ENCODE data around the gene CARS2.

The CARS2 gene

GRCh38 chr13:110651726-110652230, 54.1 kb downstream of the CARS2 start:
- no peak for DNase-seq (ENCODE audit: low spot score)

GRCh38 chr13:110651271-110651670, 54.6 kb downstream of the CARS2 start:
- DNase-seq (ENCODE audit: low spot score), result no peak

- no peak for DNase-seq (ENCODE audit: low spot score)
Observed at GRCh38 chr13:110650436-110650835, 55.5 kb downstream of the CARS2 start.

DNA sequence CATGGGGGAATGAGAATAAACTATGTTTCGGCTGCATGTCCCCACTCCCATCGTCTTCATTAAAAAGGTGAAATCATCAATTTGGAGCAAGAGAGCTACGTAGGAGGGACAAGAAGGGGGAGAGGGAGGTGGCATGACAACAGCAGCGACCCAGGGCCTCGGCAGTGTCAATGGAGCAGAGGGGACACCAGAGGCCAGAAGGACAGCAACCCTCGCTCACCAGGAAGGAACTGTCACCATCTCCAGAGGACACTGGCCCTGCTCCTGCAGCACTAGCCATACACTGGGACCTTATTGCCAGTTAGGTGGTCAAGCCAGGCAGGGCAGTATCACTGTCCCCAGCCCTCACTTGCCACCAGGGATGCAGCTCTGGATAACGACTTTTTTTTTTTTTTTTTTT, 56.4 kb downstream of the CARS2 start:
- DNase-seq (ENCODE audit: low spot score), result no peak

DNA sequence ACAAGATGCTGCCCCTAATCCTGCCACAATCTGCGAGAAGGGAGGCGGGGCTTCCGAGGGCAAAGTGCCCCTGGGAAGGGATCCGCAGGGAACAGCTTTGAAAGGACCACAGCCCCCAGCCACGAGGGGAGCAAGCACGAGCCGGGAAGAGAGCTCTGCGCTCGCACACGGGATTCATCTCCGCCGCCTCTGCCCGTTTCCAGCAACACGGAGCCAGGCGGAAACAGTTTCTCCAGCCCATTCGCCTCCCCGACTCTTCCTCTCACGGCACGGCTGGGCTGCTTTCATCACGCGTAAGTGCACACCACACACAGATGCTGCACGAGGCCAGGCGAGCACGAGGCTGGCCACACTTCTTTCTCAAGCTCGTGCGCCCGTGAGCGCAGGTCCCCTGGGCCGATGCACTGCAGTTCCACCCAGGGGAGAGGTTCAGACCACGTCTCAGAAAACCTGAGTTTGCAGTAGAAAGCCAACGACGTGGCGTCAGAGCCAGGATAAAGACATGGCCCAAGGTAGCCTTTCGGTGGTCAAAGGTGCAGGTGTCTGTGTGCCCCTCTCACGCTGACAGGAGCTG, 57.0 kb downstream of the CARS2 start:
- DNase-seq (ENCODE audit: low spot score), result no peak

- no peak for DNase-seq (ENCODE audit: low spot score)
Observed at GRCh38 chr13:110648146-110648819, 57.6 kb downstream of the CARS2 start.

DNA sequence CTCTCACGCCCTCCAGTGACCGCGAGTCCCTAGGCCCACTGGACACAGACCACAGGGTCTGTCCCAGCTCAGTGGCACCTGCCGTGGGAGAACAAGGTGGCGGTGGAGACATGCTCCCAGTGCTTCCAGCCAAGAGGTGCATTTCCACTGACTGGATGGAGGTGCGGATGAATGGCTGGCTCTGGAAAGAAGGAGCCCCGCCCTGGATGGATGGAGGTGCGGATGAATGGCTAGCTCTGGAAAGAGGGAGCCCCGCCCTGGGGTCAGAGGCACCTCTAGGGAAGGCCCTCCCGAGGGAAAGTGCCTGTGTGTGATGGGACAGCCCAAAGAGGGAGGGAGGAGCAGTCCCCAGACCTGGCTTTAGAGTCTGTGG, 58.6 kb downstream of the CARS2 start:
- no peak for DNase-seq (ENCODE audit: low spot score)

- DNase-seq (ENCODE audit: low spot score), result no peak
Observed at GRCh38 chr13:110646442-110647364, 59.2 kb downstream of the CARS2 start.

DNA sequence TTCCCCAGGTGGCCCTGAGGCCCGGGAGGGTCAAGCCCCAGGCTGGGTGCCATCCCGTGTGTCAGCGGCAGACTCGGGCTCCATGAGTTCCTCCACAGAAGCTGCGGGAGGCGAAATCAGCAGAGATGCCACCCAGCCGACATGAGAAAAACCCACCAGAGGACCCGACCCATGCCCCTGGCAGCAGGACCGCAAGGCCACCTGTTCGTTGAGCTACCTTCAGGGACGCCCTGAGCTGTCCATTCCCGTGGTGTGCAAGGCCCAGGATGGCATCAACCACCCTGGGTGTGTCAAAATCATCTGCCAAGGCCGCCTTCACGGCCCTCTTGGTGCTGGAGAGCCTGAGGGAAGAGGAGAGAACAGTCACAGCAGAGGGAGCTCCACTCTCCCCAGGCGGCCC, 60.2 kb downstream of the CARS2 start:
- no peak for DNase-seq (ENCODE audit: low spot score)

- peak; percentile 35 for DNase-seq (ENCODE audit: low spot score)
Observed at GRCh38 chr13:110644892-110645521, 60.9 kb downstream of the CARS2 start.

DNA sequence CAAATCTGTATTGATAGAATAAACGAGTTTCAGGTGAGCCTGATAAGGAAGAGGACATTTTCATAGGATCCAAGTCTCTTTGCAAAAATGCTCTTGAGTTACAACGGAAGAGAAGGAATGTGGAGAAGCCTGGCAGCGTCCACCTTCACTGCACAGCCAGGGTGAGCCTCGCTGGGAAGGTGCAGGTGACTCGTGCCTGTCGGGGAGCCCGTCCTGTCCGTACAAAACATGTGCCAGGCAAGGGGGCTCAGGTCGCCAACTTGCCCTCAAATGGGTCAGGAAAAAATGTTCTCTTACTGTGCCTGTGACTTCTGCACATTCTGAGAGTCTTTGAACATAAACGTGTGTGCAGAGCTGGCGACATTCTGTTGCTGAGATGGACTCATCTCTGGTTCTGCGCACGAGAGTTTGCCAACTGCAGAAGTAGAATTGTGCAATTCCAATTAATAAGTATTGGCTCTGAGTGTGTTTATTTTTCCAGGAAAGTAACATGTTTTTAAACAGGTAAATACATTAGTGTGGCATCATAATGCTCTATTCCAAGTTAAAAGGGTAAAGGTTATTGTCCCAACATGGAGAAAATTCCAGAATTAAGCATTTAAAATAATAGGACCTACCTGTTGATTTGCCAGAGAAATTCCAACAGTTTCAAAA, 62.0 kb downstream of the CARS2 start:
- no peak for DNase-seq (ENCODE audit: low spot score)

GRCh38 chr13:110643324-110643723, 62.6 kb downstream of the CARS2 start:
- no peak for DNase-seq (ENCODE audit: low spot score)

DNA sequence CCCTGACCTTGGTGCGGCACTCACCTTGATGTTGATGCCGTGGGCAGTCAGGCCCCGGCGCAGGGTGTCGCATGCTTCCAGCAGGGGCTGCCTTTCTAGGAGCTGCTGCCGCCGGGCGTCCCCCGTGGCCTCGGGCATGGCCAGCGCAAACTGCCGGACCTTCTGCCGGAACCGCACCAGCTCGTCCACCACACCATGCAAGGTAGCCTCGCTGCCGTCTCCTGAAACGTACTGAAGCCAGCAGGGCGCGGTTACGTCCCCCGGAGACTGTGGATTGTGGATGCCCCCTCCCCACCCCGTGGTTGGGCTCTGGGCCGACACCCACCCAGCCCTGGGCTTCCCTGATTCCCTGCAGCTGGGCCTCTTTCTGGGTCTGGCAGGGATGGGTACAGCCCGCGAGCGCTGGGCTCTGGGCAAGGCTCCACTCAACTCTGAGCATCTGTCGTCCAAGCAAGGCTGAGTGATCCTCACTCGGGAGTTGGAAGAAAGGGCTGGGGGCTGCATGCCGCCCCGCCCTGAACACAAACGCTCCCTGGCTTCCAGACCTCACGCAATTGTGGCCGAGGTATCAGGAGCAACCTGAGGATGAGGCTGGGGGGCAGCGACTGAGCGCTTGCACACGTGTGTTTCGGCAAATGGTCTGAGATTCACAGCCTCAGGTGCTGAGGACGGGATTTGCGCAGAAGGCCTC, 63.5 kb downstream of the CARS2 start:
- no peak for DNase-seq (ENCODE audit: low spot score)

- DNase-seq (ENCODE audit: low spot score), result no peak
Observed at GRCh38 chr13:110641055-110642015, 64.6 kb downstream of the CARS2 start.

GRCh38 chr13:110640591-110641029, 65.3 kb downstream of the CARS2 start:
- no peak for DNase-seq (ENCODE audit: low spot score)

DNA sequence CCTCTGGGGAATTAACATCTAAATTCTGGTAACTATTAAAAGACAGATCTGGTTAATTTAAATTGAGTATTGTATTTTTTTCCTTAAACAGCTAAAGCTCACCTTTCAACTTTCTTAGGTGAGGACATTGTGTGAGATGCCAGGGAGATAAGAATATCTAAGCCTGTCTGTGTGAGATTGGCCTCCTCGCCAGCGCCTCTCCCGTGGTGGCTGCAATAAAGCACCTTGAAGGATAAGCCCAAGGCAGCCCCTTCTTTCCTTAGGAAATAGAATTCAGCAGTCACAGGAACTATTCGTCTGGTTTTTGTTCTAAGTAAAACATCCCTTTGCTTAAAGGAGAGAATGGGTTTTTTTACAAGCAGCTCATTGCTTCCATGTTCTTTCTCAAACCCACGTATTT, 66.0 kb downstream of the CARS2 start:
- DNase-seq (ENCODE audit: low spot score), result no peak

GRCh38 chr13:110638814-110639806, 66.8 kb downstream of the CARS2 start:
- no peak for DNase-seq (ENCODE audit: low spot score)

- DNase-seq (ENCODE audit: low spot score), result no peak
Observed at GRCh38 chr13:110638257-110638656, 67.7 kb downstream of the CARS2 start.

GRCh38 chr13:110637747-110638146, 68.2 kb downstream of the CARS2 start:
- peak; percentile 29 for DNase-seq (ENCODE audit: low spot score)

Measured in NAMALWA (cell line).